ENCODE measurements around the gene F5.
"Not testable (repeated sequence)": the region's sequence is repeated elsewhere in the genome, so short reads cannot be mapped to it uniquely, and the experiment has no call there.

The F5 gene

GRCh38 chr1:169511316-169512005, 74.8 kb downstream of the F5 start:
- no peak for DNase-seq

- no peak for DNase-seq
These were observed 76.2 kb downstream of the F5 start for GRCh38 chr1:169510060-169510459.

GRCh38 chr1:169509354-169509753, 76.9 kb downstream of the F5 start:
- no peak for DNase-seq

- DNase-seq = no peak
These were observed 77.6 kb downstream of the F5 start for GRCh38 chr1:169508432-169509338.

- DNase-seq = no peak
These were observed 78.9 kb downstream of the F5 start for GRCh38 chr1:169507413-169507812.

- DNase-seq = not testable (repeated sequence)
These were observed 82.7 kb downstream of the F5 start for GRCh38 chr1:169503601-169504000.

GRCh38 chr1:169499807-169500206, 86.5 kb downstream of the F5 start:
- no peak for DNase-seq

- DNase-seq = no peak
These were observed 89.0 kb downstream of the F5 start for GRCh38 chr1:169497317-169497716.

- no peak for DNase-seq
These were observed 90.4 kb downstream of the F5 start for GRCh38 chr1:169495916-169496315.

- no peak for DNase-seq
These were observed 91.1 kb downstream of the F5 start for GRCh38 chr1:169495046-169495775.

- no peak for DNase-seq
These were observed 91.9 kb downstream of the F5 start for GRCh38 chr1:169494343-169494742.

- DNase-seq = no peak
These were observed 93.0 kb downstream of the F5 start for GRCh38 chr1:169493251-169493650.

- DNase-seq = no peak
These were observed 94.4 kb downstream of the F5 start for GRCh38 chr1:169491845-169492281.

- no peak for DNase-seq
These were observed 98.1 kb downstream of the F5 start for GRCh38 chr1:169488157-169488556.

GRCh38 chr1:169487561-169487960, 98.7 kb downstream of the F5 start:
- DNase-seq = no peak

GRCh38 chr1:169487133-169487532, 99.1 kb downstream of the F5 start:
- DNase-seq = no peak

GRCh38 chr1:169486281-169487051, 99.8 kb downstream of the F5 start:
- no peak for DNase-seq

- peak; percentile 90 to 100 (median 98) for DNase-seq
These were observed 100.6 kb downstream of the F5 start, which contains the start of gene SLC19A2 for GRCh38 chr1:169485431-169486280. Gene SLC19A2 (minus strand): TSS chr1:169485944. CDS start chr1:169485766, 178 bp downstream.

- peak in 29 of 56 donors; percentile 3 to 71 (median 41) for DNase-seq
These were observed 101.4 kb downstream of the F5 start for GRCh38 chr1:169484683-169485430.

Measured in amygdala (tissue), 56 donors.